ENCODE results near the gene KLRK1.
"Not testable (repeated sequence)": the region's sequence is repeated elsewhere in the genome, so short reads cannot be mapped to it uniquely, and the experiment has no call there.

KLRK1 gene

GRCh38 chr12:10361622-10362021 lies 28.2 kb downstream of the KLRK1 start:
- no peak for DNase-seq

GRCh38 chr12:10361084-10361483 lies 28.8 kb downstream of the KLRK1 start:
- DNase-seq: peak in 1 of 2 experiments; percentile 9

GRCh38 chr12:10358969-10359368 lies 30.9 kb downstream of the KLRK1 start:
- no peak for DNase-seq

GRCh38 chr12:10358131-10358530 lies 31.7 kb downstream of the KLRK1 start:
- DNase-seq: no peak

GRCh38 chr12:10354502-10354901 lies 35.3 kb downstream of the KLRK1 start:
- DNase-seq: no peak

- DNase-seq: no peak
These were observed 35.8 kb downstream of the KLRK1 start for GRCh38 chr12:10354071-10354470.

- not testable (repeated sequence) for DNase-seq
These were observed 38.4 kb downstream of the KLRK1 start for GRCh38 chr12:10351457-10351856.

GRCh38 chr12:10341892-10342509 lies 47.8 kb downstream of the KLRK1 start:
- DNase-seq: no peak

GRCh38 chr12:10340946-10341345 lies 48.9 kb downstream of the KLRK1 start:
- DNase-seq: not testable (repeated sequence)

GRCh38 chr12:10339053-10339840 lies 50.6 kb downstream of the KLRK1 start:
- DNase-seq: no peak

- DNase-seq: not testable (repeated sequence)
These were observed 51.4 kb downstream of the KLRK1 start for GRCh38 chr12:10338470-10338869.

- DNase-seq: not testable (repeated sequence)
These were observed 53.6 kb downstream of the KLRK1 start for GRCh38 chr12:10336196-10336595.

- peak in 1 of 2 experiments; percentile 18 for DNase-seq
These were observed 58.1 kb downstream of the KLRK1 start for GRCh38 chr12:10331642-10332239.

GRCh38 chr12:10328691-10329090 lies 61.1 kb downstream of the KLRK1 start:
- not testable (repeated sequence) for DNase-seq
